Ectodermal cell (in vitro differentiated cells): ENCODE data around the gene RFC2.
"Not testable (repeated sequence)": the region's sequence is repeated elsewhere in the genome, so short reads cannot be mapped to it uniquely, and the experiment has no call there.

Experiments used
- H3K27ac ChIP-seq: 2 replicates; pipeline ENCODE4 v1.7.0; 2013; ENCODE audit warnings: mild to moderate bottlenecking, low read depth, low read length; ENCODE audit not compliant: insufficient read depth, poor library complexity, severe bottlenecking
- H3K27me3 ChIP-seq: 2 replicates; pipeline ENCODE4 v1.7.0; 2013; ENCODE audit warnings: mild to moderate bottlenecking, low read length; ENCODE audit not compliant: insufficient read depth, control insufficient read depth, poor library complexity, severe bottlenecking
- H3K36me3 ChIP-seq: one replicate; pipeline ENCODE4 v1.7.0; 2013; ENCODE audit warnings: low read length; ENCODE audit not compliant: control insufficient read depth, insufficient read depth
- H3K4me1 ChIP-seq: one replicate; pipeline ENCODE4 v1.7.0; 2013; ENCODE audit warnings: low read length; ENCODE audit not compliant: control insufficient read depth, insufficient read depth
- H3K4me3 ChIP-seq: 2 replicates; pipeline ENCODE4 v1.7.0; 2013; ENCODE audit warnings: low read depth, low read length, control low read depth; ENCODE audit not compliant: insufficient read depth
- H3K9me3 ChIP-seq: 2 replicates; pipeline ENCODE4 v1.7.0; 2013; ENCODE audit warnings: mild to moderate bottlenecking, low read length, moderate library complexity; ENCODE audit not compliant: control insufficient read depth
- WGBS, 2 experiments: methylation state at CpG; one replicate each; pipeline ENCODE4 v1.1.7; 2013; ENCODE audit warnings: missing lambda C conversion rate in 2 of 2; 5-methylcytosine and 5-hydroxymethylcytosine counted together

The RFC2 gene

GRCh38 chr7:74228951-74229900, 25.0 kb downstream of the RFC2 start:
- Histone ChIP-seq H3K27ac (no peak overlapping the region), H3K4me1 (no peaks in the 10 kb centered on the region), H3K9me3 (no peaks in the 10 kb centered on the region), H3K27me3 (no peaks in the 10 kb centered on the region), H3K36me3 (peaks cover 41% of the 10 kb centered on the region), H3K4me3 (no peak overlapping the region)
- 93 to 95% methylated on average over 9 of the region's 9 CpGs for WGBS, 2 experiments

- 95 to 97% methylated on average over 5 of the region's 5 CpGs for WGBS, 2 experiments
- Histone ChIP-seq H3K27me3 (no peaks in the 10 kb centered on the region), H3K27ac (no peak overlapping the region), H3K9me3 (no peaks in the 10 kb centered on the region), H3K36me3 (peaks cover 21% of the 10 kb centered on the region), H3K4me1 (no peaks in the 10 kb centered on the region), H3K4me3 (no peak overlapping the region)
Measured at GRCh38 chr7:74226633-74227032, 27.6 kb downstream of the RFC2 start.

- Histone ChIP-seq H3K4me1 (no peaks in the 10 kb centered on the region), H3K36me3 (peaks cover 10% of the 10 kb centered on the region), H3K27ac (no peak overlapping the region), H3K9me3 (no peaks in the 10 kb centered on the region), H3K27me3 (no peaks in the 10 kb centered on the region), H3K4me3 (no peak overlapping the region)
- WGBS, 2 experiments, result 95 to 96% methylated on average over 12 of the region's 12 CpGs
Measured at GRCh38 chr7:74225400-74225799, 28.8 kb downstream of the RFC2 start.

GRCh38 chr7:74224907-74225306, 29.3 kb downstream of the RFC2 start:
- H3K36me3 ChIP-seq, H3K9me3 ChIP-seq, H3K27ac ChIP-seq, H3K27me3 ChIP-seq, H3K4me1 ChIP-seq, H3K4me3 ChIP-seq: not testable (repeated sequence)
- 94 to 95% methylated on average over 13 of the region's 13 CpGs for WGBS, 2 experiments

- Histone ChIP-seq H3K4me1 (no peaks in the 10 kb centered on the region), H3K36me3 (peaks cover 8% of the 10 kb centered on the region), H3K27me3 (no peaks in the 10 kb centered on the region), H3K4me3 (no peak overlapping the region), H3K9me3 (no peaks in the 10 kb centered on the region), H3K27ac (no peak overlapping the region)
- WGBS, 2 experiments, result 94 to 96% methylated on average over 12 of the region's 12 CpGs
Measured at GRCh38 chr7:74224511-74224832, 29.7 kb downstream of the RFC2 start.

GRCh38 chr7:74223711-74224510, 30.3 kb downstream of the RFC2 start:
- H3K4me3 ChIP-seq, result no peak overlapping the region
- H3K27ac ChIP-seq, result no peak overlapping the region
- H3K4me1 ChIP-seq, result no peaks in the 10 kb centered on the region
- WGBS, 2 experiments, result 91 to 94% methylated on average over 18 of the region's 18 CpGs
- no peaks in the 10 kb centered on the region for H3K9me3 ChIP-seq
- peaks cover 2% of the 10 kb centered on the region for H3K36me3 ChIP-seq
- H3K27me3 ChIP-seq, result no peaks in the 10 kb centered on the region

GRCh38 chr7:74222851-74223710, 31.1 kb downstream of the RFC2 start:
- no peak overlapping the region for H3K27ac ChIP-seq
- H3K9me3 ChIP-seq, result no peaks in the 10 kb centered on the region
- no peaks in the 10 kb centered on the region for H3K4me1 ChIP-seq
- H3K36me3 ChIP-seq, result no peaks in the 10 kb centered on the region
- no peaks in the 10 kb centered on the region for H3K27me3 ChIP-seq
- WGBS, 2 experiments, result 90 to 91% methylated on average over 17 of the region's 17 CpGs
- no peak overlapping the region for H3K4me3 ChIP-seq

GRCh38 chr7:74221713-74222112, 32.5 kb downstream of the RFC2 start:
- H3K4me1 ChIP-seq, result no peaks in the 10 kb centered on the region
- WGBS, 2 experiments, result 95% methylated on average over 11 of the region's 11 CpGs
- H3K36me3 ChIP-seq, result no peaks in the 10 kb centered on the region
- no peaks in the 10 kb centered on the region for H3K27me3 ChIP-seq
- H3K9me3 ChIP-seq, result no peaks in the 10 kb centered on the region
- H3K27ac ChIP-seq, result no peak overlapping the region
- H3K4me3 ChIP-seq, result no peak overlapping the region

GRCh38 chr7:74220229-74220628, 34.0 kb downstream of the RFC2 start:
- Histone ChIP-seq H3K27me3 (no peaks in the 10 kb centered on the region), H3K4me1 (no peaks in the 10 kb centered on the region), H3K36me3 (no peaks in the 10 kb centered on the region), H3K4me3 (no peak overlapping the region), H3K27ac (no peak overlapping the region), H3K9me3 (no peaks in the 10 kb centered on the region)
- WGBS, 2 experiments, result 80 to 84% methylated on average over 9 of the region's 9 CpGs
